CD4-positive, alpha-beta T cell treated with Interleukin-6 for 4 hours (primary cell): ENCODE results near the gene CLEC16A.
"Not testable (repeated sequence)": the region's sequence is repeated elsewhere in the genome, so short reads cannot be mapped to it uniquely, and the experiment has no call there.

Source experiments
- DNase-seq: peaks from one replicate; pipeline ENCODE4 v3.0.0-alpha.2; 2020; ENCODE audit warnings: mixed read lengths

The CLEC16A gene

GRCh38 chr16:10966559-10966958, 22.2 kb downstream of the CLEC16A start:
- DNase-seq, result not testable (repeated sequence)

DNA sequence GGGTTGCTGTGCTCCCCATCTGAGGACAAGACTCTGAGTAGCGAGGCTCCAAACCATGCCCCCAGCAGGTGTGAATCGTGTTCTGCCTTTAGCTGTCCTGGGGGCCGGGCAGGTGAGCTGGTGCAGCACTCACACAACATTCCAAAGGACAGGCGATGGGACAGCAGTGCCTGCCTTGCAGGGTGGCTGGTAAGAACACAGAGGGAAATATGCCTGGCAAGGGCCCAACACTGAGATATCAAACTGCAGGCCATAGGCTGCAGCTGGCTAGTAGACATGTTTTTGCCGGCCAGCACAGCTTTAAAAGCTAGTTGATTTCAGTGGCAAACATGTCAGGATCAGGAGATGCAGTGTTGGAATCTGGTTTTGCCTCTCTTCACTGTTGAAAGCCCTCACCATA, 23.6 kb downstream of the CLEC16A start:
- no peak for DNase-seq

- DNase-seq, result no peak
Measured at GRCh38 chr16:10968498-10968897, 24.1 kb downstream of the CLEC16A start.

DNA sequence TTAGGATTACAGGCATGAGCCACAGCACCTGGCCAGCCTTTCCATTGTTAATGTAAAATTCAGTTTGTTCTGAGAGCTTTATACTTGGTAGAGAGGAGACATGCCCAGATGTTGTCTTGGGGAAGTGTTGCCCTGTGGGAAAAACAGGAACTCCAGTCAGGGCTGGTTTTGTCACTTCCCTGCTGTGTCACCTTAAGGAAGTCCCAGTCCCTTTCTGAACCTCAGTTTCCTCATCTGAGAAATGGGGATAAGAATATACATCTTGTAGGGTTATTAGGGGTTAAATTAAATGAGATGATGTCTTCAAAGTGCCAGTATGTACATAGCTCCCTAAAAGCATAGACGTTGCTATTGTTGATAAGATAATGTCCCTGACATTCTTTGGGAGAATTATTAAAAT, 25.3 kb downstream of the CLEC16A start:
- no peak for DNase-seq

GRCh38 chr16:10970065-10970464, 25.7 kb downstream of the CLEC16A start:
- DNase-seq, result no peak

- DNase-seq, result peak; percentile 58
Measured at GRCh38 chr16:10971560-10971961, 27.2 kb downstream of the CLEC16A start.

DNA sequence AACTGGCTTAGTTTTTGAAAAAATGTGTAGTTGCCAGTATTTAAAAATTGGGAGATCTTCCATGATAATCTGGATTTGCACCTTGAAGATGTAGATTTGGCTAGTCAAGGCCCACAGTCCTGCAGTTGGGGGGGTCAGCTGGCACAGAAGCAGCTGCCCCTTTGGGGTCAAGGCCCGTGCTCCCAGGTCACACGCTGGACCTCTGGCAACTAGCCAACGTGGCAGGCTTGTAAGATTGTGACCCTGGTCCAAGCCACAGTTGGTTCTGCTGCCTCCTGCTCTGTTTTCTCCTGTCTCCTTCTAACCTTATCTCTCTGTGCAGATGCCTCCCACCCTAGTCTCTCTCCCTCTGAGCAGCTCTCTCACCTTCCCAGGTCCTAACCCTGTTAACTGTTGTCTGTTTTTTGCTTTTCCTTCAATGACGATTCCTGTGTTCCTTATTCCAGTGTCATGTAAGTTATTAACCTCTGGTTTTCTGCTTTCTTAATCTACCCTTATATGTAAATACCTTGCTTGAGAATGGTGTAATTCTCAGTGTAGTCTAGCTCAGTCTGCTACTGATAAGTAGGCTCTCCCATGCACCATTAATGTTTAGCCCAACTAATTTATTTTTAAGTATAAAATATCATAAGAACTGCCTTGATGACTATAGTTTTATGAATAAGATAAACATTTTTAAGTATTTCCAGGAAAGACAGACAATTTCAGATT, 27.9 kb downstream of the CLEC16A start:
- no peak for DNase-seq

DNA sequence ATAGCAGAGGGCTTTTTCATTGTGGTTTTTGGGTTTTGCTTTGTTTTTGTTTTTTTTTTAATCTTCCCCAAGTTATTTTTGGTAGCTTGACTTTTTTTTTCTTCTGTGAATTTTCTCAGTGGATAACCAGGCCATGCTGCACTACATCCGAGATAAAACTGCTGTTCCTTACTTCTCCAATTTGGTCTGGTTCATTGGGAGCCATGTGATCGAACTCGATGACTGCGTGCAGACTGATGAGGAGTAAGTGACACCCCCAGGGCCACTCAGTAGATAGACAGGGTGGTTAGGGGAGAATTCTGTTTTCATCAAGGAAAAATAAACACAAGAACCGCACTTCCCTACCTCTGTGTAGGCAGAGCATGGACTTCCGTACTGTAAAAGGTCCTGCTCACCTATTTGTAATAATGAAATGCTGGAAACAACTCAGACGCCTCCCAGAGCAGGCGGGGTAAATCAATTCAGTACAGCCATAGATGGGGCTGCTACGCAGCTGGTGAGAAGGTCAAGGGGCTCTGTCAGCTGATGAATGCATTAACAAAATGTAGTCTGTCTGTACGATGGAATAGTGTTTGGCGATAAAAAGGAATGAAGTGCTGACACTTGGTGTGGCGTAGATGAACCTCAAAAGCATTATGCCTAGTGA, 28.6 kb downstream of the CLEC16A start:
- no peak for DNase-seq

- no peak for DNase-seq
Measured at GRCh38 chr16:10976634-10977033, 32.3 kb downstream of the CLEC16A start.

- no peak for DNase-seq
Measured at GRCh38 chr16:10978124-10978523, 33.8 kb downstream of the CLEC16A start.

GRCh38 chr16:10978871-10979446, 34.6 kb downstream of the CLEC16A start:
- no peak for DNase-seq

GRCh38 chr16:10979717-10980601, 35.6 kb downstream of the CLEC16A start:
- no peak for DNase-seq

DNA sequence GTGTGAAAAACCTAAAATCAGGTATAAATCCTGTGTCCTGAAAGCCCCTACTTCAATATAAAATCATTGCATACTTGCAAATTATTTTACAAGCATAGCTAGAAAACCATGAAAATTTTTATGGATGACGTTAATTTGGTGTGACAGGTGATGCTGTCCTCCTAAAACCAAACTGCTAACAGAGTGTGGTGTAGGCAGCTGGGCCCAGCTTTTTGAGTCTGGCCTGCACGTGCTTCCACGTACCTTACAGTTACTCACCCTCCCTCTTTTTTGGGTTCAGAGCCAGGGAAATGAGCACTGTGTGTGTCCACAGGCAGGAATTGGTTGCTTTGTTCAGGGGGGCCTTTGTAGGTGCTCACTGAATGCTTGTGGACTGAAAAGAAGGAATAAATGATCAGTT, 36.4 kb downstream of the CLEC16A start:
- DNase-seq, result no peak

DNA sequence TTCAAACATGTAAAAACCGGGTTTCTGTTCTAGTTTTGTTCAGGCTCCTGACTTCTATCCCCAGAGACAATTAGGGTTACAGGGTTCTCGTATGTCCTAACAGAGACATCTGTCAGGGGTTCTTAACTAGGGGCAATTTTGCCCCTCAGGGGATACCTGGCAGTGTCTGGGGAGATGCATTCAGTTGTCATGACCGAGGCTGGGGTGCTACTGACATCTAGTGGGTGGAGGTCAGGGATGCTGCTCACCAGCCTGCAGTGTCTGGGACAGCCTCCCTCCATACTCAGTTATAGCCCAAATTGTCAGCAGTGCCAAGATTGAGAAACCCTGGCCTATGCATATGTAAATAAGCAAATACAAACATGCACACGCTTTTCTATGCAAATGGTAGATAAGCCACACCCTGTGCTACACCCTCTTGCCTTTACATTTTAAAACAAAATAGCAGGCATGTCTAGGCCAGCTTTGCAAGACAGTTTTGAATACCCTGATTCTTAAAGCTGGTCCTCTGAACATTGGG, 37.4 kb downstream of the CLEC16A start:
- peak; percentile 41 for DNase-seq

- no peak for DNase-seq
Measured at GRCh38 chr16:10982465-10983150, 38.2 kb downstream of the CLEC16A start.

DNA sequence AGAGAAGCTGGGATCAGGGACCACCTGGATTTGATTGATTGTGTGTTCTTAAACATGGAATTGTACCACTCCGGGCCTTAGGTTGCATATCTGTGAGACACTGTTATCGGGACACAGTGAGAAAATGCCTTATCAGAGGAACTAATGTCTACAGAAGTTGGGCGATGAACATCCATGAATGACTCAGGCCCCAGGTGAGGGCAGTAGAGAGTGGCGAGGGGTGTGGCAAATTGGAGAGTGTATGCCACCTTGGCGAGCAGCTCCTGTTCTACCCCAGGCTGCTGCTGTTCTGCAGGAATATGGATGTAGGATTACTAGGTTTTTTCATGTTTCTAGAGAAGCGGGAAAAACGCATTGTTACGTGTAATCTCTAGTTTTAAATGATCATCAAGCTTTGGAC, 38.8 kb downstream of the CLEC16A start:
- peak; percentile 35 for DNase-seq

DNA sequence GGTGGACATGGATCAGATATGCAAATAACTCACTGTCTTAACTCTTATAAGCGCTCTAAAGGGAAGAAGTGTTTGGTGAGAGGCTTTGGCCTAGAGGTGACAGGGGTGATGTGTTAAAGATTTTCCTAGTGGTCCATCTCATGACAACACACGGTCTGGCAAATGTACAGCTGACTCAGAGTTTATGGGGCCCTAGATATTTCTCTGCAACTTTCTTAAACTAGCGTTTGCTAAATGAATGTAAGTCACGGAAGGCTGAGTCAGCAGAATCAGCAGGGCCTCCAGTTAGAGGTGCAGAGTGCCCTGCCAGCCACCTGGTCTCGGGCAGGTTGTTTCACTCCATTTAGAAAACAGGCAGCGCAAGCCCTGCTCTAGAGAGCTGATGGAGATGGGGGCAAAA, 40.1 kb downstream of the CLEC16A start:
- no peak for DNase-seq

- no peak for DNase-seq
Measured at GRCh38 chr16:10987361-10988163, 43.2 kb downstream of the CLEC16A start.

DNA sequence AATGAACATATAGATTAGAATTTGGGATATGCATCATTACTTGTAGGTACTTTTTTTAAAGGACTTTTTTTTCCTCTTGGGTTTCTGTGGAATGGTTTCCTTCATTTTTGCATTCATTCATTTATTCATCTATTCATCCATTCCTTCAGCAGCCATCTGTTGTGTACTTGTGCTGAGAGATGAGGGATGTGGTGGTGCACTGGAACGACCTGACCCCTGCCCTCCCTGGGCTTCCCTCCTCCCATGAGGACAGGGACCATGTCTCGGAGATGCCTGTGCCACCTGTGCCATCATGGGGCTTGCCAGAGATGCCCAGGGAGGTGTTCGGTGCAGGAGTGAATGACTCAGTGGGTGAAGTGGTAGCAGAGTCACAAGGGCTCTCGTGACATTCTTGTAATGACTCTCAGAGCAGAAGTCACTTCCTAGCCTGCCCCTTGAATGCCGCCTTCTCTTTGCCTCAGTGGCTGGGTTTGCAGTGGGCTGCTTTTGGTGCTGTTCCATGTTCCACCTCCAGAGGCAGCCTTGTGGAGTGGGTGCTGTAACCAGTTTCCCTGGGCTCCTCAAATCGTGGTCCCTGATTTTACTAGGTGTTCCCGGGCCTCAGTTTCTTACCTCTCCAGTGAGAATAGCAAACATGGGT, 43.9 kb downstream of the CLEC16A start:
- peak; percentile 60 for DNase-seq

DNA sequence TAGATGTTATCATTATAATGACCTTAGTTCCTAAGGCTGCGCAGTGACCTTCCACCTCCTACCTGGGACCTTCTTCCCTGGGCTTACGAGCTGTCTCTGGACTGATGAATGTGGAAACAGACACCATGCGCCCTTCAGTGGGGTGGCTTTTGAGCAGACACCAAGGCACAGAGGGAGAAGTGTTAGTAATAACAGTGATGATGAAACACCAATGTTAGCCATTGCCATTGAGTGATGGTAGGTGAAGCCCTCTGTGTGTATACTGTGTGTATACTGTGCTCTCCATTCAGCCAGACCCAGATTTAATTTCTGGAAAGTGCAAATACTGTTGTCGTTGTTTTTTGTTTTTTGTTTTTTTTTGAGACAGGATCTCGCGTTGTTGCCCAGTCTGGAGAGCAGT, 44.5 kb downstream of the CLEC16A start:
- DNase-seq, result no peak

GRCh38 chr16:10989559-10989958, 45.2 kb downstream of the CLEC16A start:
- no peak for DNase-seq
